Mononuclear cell (primary cell): ENCODE measurements around the gene NKRF. TPM values are rescaled to one million over a fixed set of nuclear protein-coding genes. Genes with fewer than 3 reads are reported as not detected.

Experiments used
- H3K27me3 ChIP-seq: 2 replicates; pipeline ENCODE4 v1.6.0; 2011; ENCODE audit warnings: low read length, control low read depth; ENCODE audit not compliant: insufficient read depth
- H3K4me1 ChIP-seq: 2 replicates; pipeline ENCODE4 v1.5.1; 2011; ENCODE audit warnings: mild to moderate bottlenecking, low read length, control low read depth; ENCODE audit not compliant: insufficient read depth
- H3K4me3 ChIP-seq: 2 replicates; pipeline ENCODE4 v1.5.1; 2011; ENCODE audit warnings: mild to moderate bottlenecking, low read length, moderate library complexity
- H3K9me3 ChIP-seq: 2 replicates; pipeline ENCODE4 v1.5.1; 2011; ENCODE audit warnings: low read depth, mild to moderate bottlenecking, control low read depth, low read length
- total RNA-seq: library from RNA; depleted of rRNA; stranded (reverse); fragments of >200 nt; gene quantifications from one replicate; pipeline ENCODE4 v1.2.3, GENCODE V29; 2012

Gene NKRF
- total RNA-seq, 1 donor: 11.8 TPM

DNA sequence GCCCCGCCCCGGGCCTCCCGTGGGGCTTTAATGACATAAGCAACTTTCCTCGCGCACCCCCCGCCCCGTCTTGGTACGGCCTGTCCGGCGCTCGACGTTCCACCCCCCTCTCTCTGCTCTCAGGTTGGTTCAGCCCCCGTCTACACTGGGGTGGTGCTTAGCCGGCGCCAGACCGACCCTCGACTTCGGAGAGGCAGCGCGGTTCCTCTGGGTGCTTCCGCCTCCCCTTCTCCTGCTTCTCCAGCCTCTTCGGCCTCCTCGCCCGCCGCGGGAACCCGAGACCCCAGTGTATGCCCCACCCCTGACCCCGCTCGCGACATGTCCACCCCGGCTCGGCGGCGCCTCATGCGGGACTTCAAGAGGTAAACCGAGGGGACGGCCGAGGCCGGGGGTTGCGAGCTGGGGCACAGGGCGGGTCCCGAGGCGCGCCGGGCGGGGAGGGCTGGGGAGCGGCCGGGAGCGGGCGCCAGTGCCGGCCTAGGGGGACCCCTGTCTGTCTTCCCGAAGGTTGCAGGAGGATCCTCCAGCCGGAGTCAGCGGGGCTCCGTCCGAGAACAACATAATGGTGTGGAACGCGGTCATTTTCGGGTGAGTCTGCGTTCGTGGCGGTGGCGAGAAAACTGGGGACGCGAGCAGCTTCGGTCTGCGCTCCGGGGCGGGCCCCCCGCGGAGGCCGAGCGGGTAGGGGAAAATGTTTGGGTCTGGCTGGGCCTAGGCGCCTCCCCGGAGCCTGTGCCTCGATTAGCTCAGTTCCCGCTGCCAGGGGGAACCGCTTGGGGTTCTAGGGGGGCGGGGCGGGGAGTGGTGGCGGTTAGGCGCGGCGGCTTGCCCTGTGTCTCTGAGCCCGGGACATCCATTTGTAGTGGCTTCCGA lies 31.6 kb downstream of the NKRF start, which contains the start of gene UBE2A:
Gene UBE2A (plus strand): TSS at position 170 of the 873 bp plus-strand sequence. CDS start 149 bp downstream, at position 319.
- no peaks in the 10 kb centered on the region for H3K9me3 ChIP-seq
- H3K27me3 ChIP-seq: no peaks in the 10 kb centered on the region
- H3K4me1 ChIP-seq: peaks cover 14% of the 10 kb centered on the region
- peak within 1 kb of the TSS; percentile 66 for H3K4me3 ChIP-seq

DNA sequence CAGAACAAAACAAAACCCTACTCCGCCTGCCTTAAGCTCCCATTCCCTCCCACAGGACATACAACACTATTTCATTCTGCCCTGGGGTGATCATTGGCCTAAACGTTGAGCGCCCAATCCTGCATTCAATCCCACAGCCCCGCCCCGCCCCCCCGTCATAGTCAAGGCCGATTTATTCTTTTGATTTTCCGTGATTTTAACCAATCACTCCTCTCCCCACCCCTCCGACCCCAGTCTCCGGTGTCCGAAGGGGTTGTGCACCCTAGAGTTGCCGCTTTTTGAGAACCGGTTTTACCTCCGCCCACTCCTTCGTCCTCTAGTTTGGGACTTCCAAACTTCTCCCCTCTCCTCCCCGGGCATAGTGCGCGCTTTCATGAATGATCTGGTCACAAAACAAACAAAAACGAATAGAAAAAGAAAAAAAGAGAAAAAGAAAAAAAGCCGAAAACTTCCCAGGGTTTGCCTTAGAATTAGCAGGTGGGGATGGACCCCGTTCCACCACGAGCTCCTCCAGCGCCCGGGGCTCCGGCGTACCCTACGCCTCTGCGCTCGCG lies 32.3 kb downstream of the NKRF start:
- peak overlapping the region; percentile 66 for H3K4me3 ChIP-seq

DNA sequence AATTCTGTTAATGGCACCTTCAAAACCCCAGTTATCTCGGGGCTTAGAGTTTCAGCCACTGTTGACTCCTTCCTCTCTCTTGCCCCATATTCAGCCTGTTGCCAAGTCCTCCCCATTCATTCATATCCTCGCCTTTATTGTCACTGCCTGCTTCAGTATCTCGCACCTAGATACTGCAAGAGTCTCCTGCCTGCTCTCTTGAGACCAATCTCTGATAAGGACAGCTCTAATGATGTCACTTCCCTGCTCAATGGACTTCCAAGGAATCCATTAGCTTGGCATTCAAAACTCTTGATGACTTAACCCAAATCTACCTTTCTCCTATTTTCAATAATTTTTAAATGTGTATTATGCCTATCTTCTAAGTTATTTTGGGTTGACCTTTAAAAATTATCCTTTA lies 33.0 kb downstream of the NKRF start:
- Histone ChIP-seq H3K9me3 (no peaks in the 10 kb centered on the region), H3K4me1 (peaks cover 14% of the 10 kb centered on the region), H3K4me3 (no peak overlapping the region), H3K27me3 (no peaks in the 10 kb centered on the region)

More for the DNA sequence above, 32.3 kb downstream of the NKRF start:
- Histone ChIP-seq H3K9me3 (no peaks in the 10 kb centered on the region), H3K27me3 (no peaks in the 10 kb centered on the region), H3K4me1 (peaks cover 14% of the 10 kb centered on the region)

DNA sequence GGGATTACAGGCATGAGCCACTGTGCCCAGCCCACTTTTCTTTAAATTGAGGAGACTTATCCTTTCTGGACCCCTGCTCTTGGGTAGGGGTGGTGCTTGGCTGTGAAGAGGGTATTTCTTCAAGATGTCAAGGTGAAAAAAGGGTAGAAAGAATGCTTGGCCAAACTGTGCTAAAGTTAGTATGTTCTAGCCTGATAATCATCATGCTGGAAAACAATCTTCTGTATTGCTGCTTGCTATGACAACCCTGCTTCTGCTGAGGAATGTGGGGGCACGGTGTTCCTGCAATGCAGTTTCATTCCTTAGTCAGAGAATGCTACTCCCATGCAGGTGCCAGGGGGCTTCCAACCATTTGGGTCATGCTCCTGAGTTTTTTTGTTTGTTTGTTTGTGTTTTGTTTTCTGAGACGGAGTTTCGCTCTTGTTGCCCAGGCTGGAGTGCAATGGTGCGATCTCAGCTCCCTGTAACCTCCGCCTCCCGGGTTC lies 35.8 kb downstream of the NKRF start:
- H3K9me3 ChIP-seq: no peaks in the 10 kb centered on the region
- H3K4me3 ChIP-seq: no peak overlapping the region
- no peaks in the 10 kb centered on the region for H3K27me3 ChIP-seq
- peaks cover 10% of the 10 kb centered on the region for H3K4me1 ChIP-seq

DNA sequence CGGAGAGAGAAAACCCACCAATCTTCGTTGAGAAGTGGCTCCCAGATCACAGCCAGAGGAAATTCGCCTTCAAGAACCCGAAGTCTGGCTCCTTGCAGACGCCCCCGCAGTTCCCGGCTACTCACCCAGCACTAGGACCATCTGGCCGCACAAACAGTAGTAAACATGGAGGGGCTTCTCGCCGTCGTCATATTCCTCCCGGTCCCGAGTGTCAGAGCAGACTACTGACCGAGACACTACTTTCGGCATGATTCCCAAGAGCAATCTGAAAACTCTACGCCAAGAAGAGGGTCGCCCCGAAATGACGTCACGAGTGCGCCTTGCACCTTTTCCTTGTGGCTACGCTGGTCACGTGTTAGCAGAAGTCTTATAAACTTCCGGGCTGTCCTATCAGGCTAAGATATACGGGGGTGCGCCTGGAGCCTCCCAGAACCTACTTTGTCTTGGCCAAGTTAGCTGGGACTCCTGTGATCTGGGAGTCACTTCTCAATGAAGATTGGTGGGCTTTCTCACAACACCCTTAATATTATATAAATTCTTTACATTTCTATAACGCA lies 41.0 kb downstream of the NKRF start, which contains the start of gene STEEP1:
Gene STEEP1 (minus strand): TSS at position 303 of the 557 bp plus-strand sequence. CDS start 54 bp downstream, at position 249.
- no peaks in the 10 kb centered on the region for H3K27me3 ChIP-seq
- no peaks in the 10 kb centered on the region for H3K9me3 ChIP-seq
- peaks cover 12% of the 10 kb centered on the region for H3K4me1 ChIP-seq
- H3K4me3 ChIP-seq: peak within 1 kb of the TSS; percentile 64

DNA sequence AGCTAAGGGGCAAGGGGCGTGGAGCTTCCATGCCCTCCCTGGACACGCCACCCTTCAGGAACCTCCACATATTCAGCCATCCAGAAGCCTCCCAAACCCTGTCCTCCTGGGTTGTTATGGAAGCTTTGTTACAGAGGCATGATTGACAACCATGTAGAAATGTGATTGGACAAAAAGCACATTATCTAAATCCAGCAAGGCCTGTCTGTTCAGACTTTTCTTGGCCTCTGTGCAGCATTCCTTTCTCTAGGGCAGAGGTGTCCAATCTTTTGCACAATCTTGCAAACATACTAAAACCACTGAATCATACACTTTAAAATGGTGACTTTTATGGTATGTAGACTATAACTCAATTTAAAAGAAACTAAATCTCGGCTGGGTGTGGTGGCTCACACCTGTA lies 53.7 kb downstream of the NKRF start:
- Histone ChIP-seq H3K27me3 (no peaks in the 10 kb centered on the region), H3K9me3 (no peaks in the 10 kb centered on the region), H3K4me1 (no peaks in the 10 kb centered on the region), H3K4me3 (no peak overlapping the region)

DNA sequence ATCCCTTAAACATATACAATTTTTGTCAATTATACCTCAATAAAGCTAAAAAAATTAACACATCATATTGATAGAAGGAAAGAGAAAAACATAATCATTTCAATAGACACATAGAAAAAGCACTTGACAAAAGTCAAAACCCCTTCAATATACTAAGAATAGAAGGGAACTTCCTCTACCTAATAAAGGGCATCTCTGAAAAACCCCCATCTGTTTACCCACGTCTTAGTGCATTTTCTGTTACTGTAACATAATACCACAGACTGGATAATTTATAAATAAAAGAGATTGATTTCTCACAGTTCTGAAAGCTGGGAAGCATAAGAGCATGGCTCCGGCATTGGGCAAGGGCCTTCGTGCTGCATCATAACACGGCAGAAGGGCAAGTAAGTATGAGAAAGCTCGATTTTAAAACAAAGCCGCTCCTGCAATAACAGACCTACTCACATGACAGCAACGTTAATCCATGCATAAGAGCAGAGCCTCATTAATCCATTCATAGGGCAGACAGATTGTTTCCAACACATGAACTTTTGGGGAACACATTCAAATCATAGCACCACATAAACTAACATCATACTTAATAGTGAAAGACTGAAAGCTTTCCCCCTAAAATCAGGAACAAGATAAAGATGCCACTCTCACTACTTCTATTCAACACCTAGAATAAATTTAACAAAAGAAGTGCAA lies 56.8 kb downstream of the NKRF start:
- no peaks in the 10 kb centered on the region for H3K4me1 ChIP-seq
- H3K27me3 ChIP-seq: no peaks in the 10 kb centered on the region
- H3K4me3 ChIP-seq: no peak overlapping the region
- no peaks in the 10 kb centered on the region for H3K9me3 ChIP-seq

DNA sequence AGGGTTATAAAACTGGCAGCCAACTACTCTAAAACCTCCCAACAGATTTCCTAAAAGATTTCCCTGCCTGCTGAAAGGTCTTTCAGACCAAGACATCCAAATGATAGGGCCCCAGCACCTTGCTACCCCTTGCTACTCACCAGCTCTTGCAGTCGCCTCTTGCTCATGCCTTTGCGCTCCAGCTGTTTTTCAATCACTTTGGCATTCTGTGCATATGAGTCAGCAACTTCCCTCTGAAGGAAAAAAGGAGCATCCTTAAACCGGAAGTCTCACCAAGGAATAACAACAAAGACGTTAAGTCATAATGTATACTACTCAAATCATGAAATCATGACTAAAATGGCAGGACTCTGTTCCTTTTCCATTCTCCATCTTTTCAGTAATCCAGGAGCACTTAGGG lies 65.0 kb downstream of the NKRF start:
- Histone ChIP-seq H3K4me1 (no peaks in the 10 kb centered on the region), H3K9me3 (no peaks in the 10 kb centered on the region), H3K27me3 (no peaks in the 10 kb centered on the region), H3K4me3 (no peak overlapping the region)

DNA sequence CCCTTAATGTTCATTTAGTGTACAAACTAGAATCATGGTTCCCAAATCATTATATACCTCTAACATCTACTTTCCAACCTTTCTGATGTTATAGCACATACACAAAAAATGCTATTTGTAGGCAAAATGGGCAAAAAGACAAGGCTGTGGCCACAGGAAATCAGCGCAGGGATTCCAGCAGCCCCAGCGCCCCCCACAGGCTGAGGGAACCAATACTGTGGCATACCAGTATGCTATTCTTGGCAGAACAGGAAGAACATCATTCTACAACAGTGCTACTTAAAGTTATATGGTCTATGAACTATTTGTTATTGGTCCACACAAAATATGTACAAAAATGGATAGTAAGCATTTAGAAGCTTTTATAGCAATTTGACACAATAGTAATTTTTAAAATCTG lies 66.4 kb downstream of the NKRF start:
- H3K4me3 ChIP-seq: no peak overlapping the region
- no peaks in the 10 kb centered on the region for H3K9me3 ChIP-seq
- no peaks in the 10 kb centered on the region for H3K27me3 ChIP-seq
- H3K4me1 ChIP-seq: no peaks in the 10 kb centered on the region

Other genes with a start within 250 kb of the NKRF start
- 3.0 TPM for gene SLC25A43, start 207.1 kb downstream of the NKRF start, total RNA-seq
- gene SLC25A5, start 138.0 kb downstream of the NKRF start, total RNA-seq: 177 TPM
- gene STEEP1, start 41.0 kb downstream of the NKRF start, total RNA-seq: 38.3 TPM
- 40.2 TPM for gene UBE2A, start 31.9 kb downstream of the NKRF start, total RNA-seq
- 141 TPM for gene SEPTIN6, start 86.7 kb upstream of the NKRF start, total RNA-seq
- gene SOWAHD, start 152.2 kb upstream of the NKRF start, total RNA-seq: 0.42 TPM
- 6,218 TPM for gene RPL39, start 185.2 kb upstream of the NKRF start, total RNA-seq
- gene UPF3B, start 246.5 kb upstream of the NKRF start, total RNA-seq: 2.3 TPM